Skeletal muscle tissue (tissue), 4 donors: ENCODE results near the gene PHAF1. TPM values are rescaled to one million over a fixed set of nuclear protein-coding genes. Genes with fewer than 3 reads are reported as not detected.

Experiments used
- H3K27ac ChIP-seq: one replicate; pipeline ENCODE4 v1.7.0; 2013; ENCODE audit warnings: mild to moderate bottlenecking, low read depth, low read length, inconsistent platforms
- H3K27me3 ChIP-seq, 3 donors: one replicate each; pipeline ENCODE4 v1.7.0; 2013; ENCODE audit warnings: low read length in 3 of 3; ENCODE audit not compliant: control insufficient read depth in 3 of 3, insufficient read depth in 3 of 3
- H3K36me3 ChIP-seq, 3 donors: one replicate each; pipeline ENCODE4 v1.7.0; 2013; ENCODE audit warnings: low read length in 3 of 3; ENCODE audit not compliant: control insufficient read depth in 3 of 3, insufficient read depth in 3 of 3
- H3K4me1 ChIP-seq, 3 donors: one replicate each; pipeline ENCODE4 v1.7.0; 2013; ENCODE audit warnings: low read length in 3 of 3, mild to moderate bottlenecking in 3 of 3; ENCODE audit not compliant: control insufficient read depth in 3 of 3, insufficient read depth in 3 of 3
- H3K4me3 ChIP-seq, 3 donors: one replicate each; pipeline ENCODE4 v1.7.0; 2013; ENCODE audit warnings: low read length in 3 of 3
- H3K9ac ChIP-seq, 3 donors: one replicate each; pipeline ENCODE4 v1.7.0; 2013; ENCODE audit warnings: low read length in 3 of 3, mild to moderate bottlenecking in 3 of 3, moderate library complexity in 2 of 3, low read depth in 1 of 3
- H3K9me3 ChIP-seq, 3 donors: one replicate each; pipeline ENCODE4 v1.7.0; 2013; ENCODE audit warnings: low read length in 3 of 3; ENCODE audit not compliant: control insufficient read depth in 3 of 3
- total RNA-seq: library from RNA; depleted of rRNA; stranded (reverse); fragments of >200 nt; gene quantifications from one replicate; pipeline ENCODE4 v1.2.3, GENCODE V29; 2014
- donor health status: Osteomylitis.

The PHAF1 gene
- total RNA-seq, 1 donor from 2014 or later, result 17.7 TPM

GRCh38 chr16:67197704-67198103, 88.0 kb downstream of the PHAF1 start:
- Histone ChIP-seq H3K9me3 (no peaks in the 10 kb centered on the region), H3K27me3 (no peaks in the 10 kb centered on the region), H3K27ac (no peak overlapping the region), H3K9ac (peak overlapping the region in 1 of 3 donors; percentile 8), H3K4me3 (no peak overlapping the region), H3K36me3 (peaks cover 49 to 56% (median 52%) of the 10 kb centered on the region in 3 donors), H3K4me1 (peaks cover 24 to 29% (median 24%) of the 10 kb centered on the region in 3 donors)

Other genes with a start within 250 kb of the PHAF1 start
- gene PDP2, start 229.4 kb upstream of the PHAF1 start, total RNA-seq, result 2.6 TPM
- not detected for gene CDH16, start 191.1 kb upstream of the PHAF1 start, total RNA-seq
- 19.3 TPM for gene RRAD, start 184.4 kb upstream of the PHAF1 start, total RNA-seq
- gene CIAO2B, start 175.5 kb upstream of the PHAF1 start, total RNA-seq, result 95.0 TPM
- 15.7 TPM for gene CES2, start 174.4 kb upstream of the PHAF1 start, total RNA-seq
- gene CES3, start 148.7 kb upstream of the PHAF1 start, total RNA-seq, result 0.52 TPM
- 1.0 TPM for gene CES4A, start 121.4 kb upstream of the PHAF1 start, total RNA-seq
- 33.9 TPM for gene CBFB, start 80.8 kb upstream of the PHAF1 start, total RNA-seq
- 7.8 TPM for gene B3GNT9, start 41.1 kb downstream of the PHAF1 start, total RNA-seq
- 6.3 TPM for gene TRADD, start 50.0 kb downstream of the PHAF1 start, total RNA-seq
- gene FBXL8, start 50.0 kb downstream of the PHAF1 start, total RNA-seq, result 1.6 TPM
- 3.7 TPM for gene HSF4, start 54.8 kb downstream of the PHAF1 start, total RNA-seq
- 11.0 TPM for gene NOL3, start 60.6 kb downstream of the PHAF1 start, total RNA-seq
- 5.2 TPM for gene MATCAP1, start 74.0 kb downstream of the PHAF1 start, total RNA-seq
- gene EXOC3L1, start 80.2 kb downstream of the PHAF1 start, total RNA-seq, result 5.2 TPM
- 32.4 TPM for gene E2F4, start 82.2 kb downstream of the PHAF1 start, total RNA-seq
- not detected for gene ELMO3, start 89.2 kb downstream of the PHAF1 start, total RNA-seq
- gene TMEM208, start 117.2 kb downstream of the PHAF1 start, total RNA-seq, result 24.5 TPM
- gene FHOD1, start 137.5 kb downstream of the PHAF1 start, total RNA-seq, result 5.2 TPM
- gene SLC9A5, start 139.0 kb downstream of the PHAF1 start, total RNA-seq, result not detected
- gene PLEKHG4, start 169.6 kb downstream of the PHAF1 start, total RNA-seq, result 7.3 TPM
- not detected for gene KCTD19, start 216.8 kb downstream of the PHAF1 start, total RNA-seq
- not detected for gene LRRC36, start 216.9 kb downstream of the PHAF1 start, total RNA-seq